PC-9 (cell line): ENCODE measurements around the gene PARP12. TPM values are rescaled to one million over a fixed set of nuclear protein-coding genes. Genes with fewer than 3 reads are reported as not detected.

ENCODE experiments used
- BruUV-seq: library from RNA; stranded (reverse); fragments of 400-500 nt; replicated peaks from 2 replicates; lab custom pipeline; 2021; lab: Mats Ljungman, UMichigan
- CTCF ChIA-PET: fragments of 300-600 bp; sonication (Branson Sonifier 250); formaldehyde crosslinking; loops from one replicate; lab custom pipeline; 2022; ENCODE audit warnings: antibody characterized with exemption; lab: Charles Lee
- POLR2A ChIA-PET: fragments of 300-600 bp; sonication (Branson Sonifier 250); formaldehyde crosslinking; loops from one replicate; lab custom pipeline; 2022; ENCODE audit warnings: antibody characterized with exemption; ENCODE audit not compliant: unreplicated experiment; lab: Charles Lee
- DNase-seq, 2 experiments: peaks; one replicate each; pipeline versions ENCODE4 v3.0.0 to v3.0.0-alpha.2; 2015 to 2022; ENCODE audit warnings: mixed read lengths in 1 of 2
- H2AFZ ChIP-seq: fragments of 200-600 bp; sonication (generic); 2 replicates; pipeline ENCODE4 v1.8.1; 2017; ENCODE audit warnings: antibody characterized with exemption
- H3F3A ChIP-seq: fragments of 200-600 bp; sonication (generic); 2 replicates; pipeline ENCODE4 v1.8.1; 2017; ENCODE audit warnings: antibody characterized with exemption, mild to moderate bottlenecking, low read depth; ENCODE audit not compliant: insufficient read depth
- H3K27ac ChIP-seq: fragments of 200-600 bp; sonication (generic); 2 replicates; pipeline ENCODE4 v1.6.1; 2016; ENCODE audit warnings: mixed run types
- H3K27me3 ChIP-seq: fragments of 200-600 bp; sonication (generic); 2 replicates; pipeline ENCODE4 v1.6.1; 2016; ENCODE audit warnings: low read depth, mixed run types; ENCODE audit not compliant: insufficient read depth
- H3K36me3 ChIP-seq: fragments of 200-600 bp; sonication (generic); 2 replicates; pipeline ENCODE4 v1.6.1; 2016; ENCODE audit warnings: low read depth, mixed run types
- H3K4me1 ChIP-seq: fragments of 200-600 bp; sonication (generic); replicated peaks from 2 replicates; pipeline ENCODE4 v1.6.1; 2016; ENCODE audit warnings: mixed run types; ENCODE audit not compliant: insufficient read depth
- H3K4me2 ChIP-seq: fragments of 200-600 bp; sonication (generic); 2 replicates; pipeline ENCODE4 v1.6.1; 2017; ENCODE audit warnings: mixed run types
- H3K4me3 ChIP-seq: fragments of 200-600 bp; sonication (generic); 2 replicates; pipeline ENCODE4 v1.6.1; 2016; ENCODE audit warnings: mixed run types
- H3K79me2 ChIP-seq: fragments of 200-600 bp; sonication (generic); 2 replicates; pipeline ENCODE4 v1.6.1; 2017; ENCODE audit warnings: low read depth, mixed run types
- H3K9me2 ChIP-seq: fragments of 200-600 bp; sonication (generic); 2 replicates; pipeline ENCODE4 v1.8.1; 2017; ENCODE audit warnings: mild to moderate bottlenecking; ENCODE audit not compliant: insufficient read depth
- H3K9me3 ChIP-seq: fragments of 200-600 bp; sonication (generic); 2 replicates; pipeline ENCODE4 v1.8.1; 2016; ENCODE audit warnings: low read depth; ENCODE audit not compliant: insufficient read depth
- H4K20me1 ChIP-seq: fragments of 200-600 bp; sonication (generic); 2 replicates; pipeline ENCODE4 v1.8.1; 2017; ENCODE audit not compliant: insufficient read depth
- CTCF ChIP-seq: fragments of 200-600 bp; sonication (generic); conservative IDR thresholded peaks from 2 replicates; pipeline ENCODE4 v1.6.1; 2017; ENCODE audit warnings: mixed run types, antibody characterized with exemption, mild to moderate bottlenecking, moderate library complexity
- EZH2 ChIP-seq: fragments of 200-600 bp; sonication (generic); IDR thresholded peaks from 2 replicates; pipeline ENCODE4 v1.8.0; 2017; ENCODE audit warnings: antibody characterized with exemption, low read depth
- intact Hi-C: fragments of 100-400 bp; cut with micrococcal nuclease; formaldehyde crosslinking; loops from one replicate; pipeline ENCODE4 v1.10.0; 2022; ENCODE audit not compliant: unreplicated experiment
- total RNA-seq: library from RNA; stranded (reverse); gene quantifications from 2 replicates; pipeline ENCODE4 v1.2.3, GENCODE V29; 2021

Gene PARP12
- total RNA-seq, 1 experiment from 2014 or later, result 32.4 TPM

DNA sequence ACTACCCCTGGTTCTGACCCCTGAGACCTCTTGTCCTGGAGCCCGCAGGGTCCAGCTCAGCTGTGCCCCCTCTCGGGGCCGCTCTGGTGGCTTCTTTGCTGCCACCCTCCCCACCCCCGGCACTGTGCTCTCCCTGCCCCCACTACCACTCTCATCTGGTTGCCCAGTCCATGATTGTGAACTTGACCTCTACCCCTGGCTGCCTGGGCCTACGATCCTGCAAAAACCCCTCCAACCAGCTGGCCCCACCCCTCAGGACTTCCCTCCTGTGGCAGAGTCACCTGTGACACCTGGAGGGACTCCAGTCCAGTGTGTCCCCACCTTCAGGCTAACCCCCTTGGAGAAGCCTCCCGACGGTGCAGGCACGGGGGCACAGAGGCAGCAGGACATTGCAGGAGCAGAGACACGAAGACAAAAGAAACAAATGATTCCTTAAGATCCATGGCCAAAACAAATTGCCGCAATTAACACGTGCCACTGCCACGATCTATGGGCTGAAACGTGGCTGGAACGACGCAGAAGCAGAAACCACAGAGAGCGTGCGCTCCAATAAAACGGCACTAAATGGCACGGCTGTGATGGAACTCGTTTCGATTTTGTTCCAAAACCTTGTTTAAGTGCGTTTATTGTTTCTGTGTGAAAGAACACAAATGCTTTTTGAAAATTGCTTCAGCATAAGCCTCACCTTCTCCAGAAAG lies 72.0 kb downstream of the PARP12 start:
- Histone ChIP-seq H3K9me2 (no peaks in the 10 kb centered on the region), H3K36me3 (no peaks in the 10 kb centered on the region), H3K27ac (no peak overlapping the region), H2AFZ (no peak overlapping the region), H3K4me1 (no peaks in the 10 kb centered on the region), H3K9me3 (no peaks in the 10 kb centered on the region), H3F3A (no peaks in the 10 kb centered on the region), H3K4me2 (no peak overlapping the region), H3K79me2 (no peaks in the 10 kb centered on the region), H3K27me3 (no peaks in the 10 kb centered on the region), H4K20me1 (no peaks in the 10 kb centered on the region), H3K4me3 (no peak overlapping the region)
- intact Hi-C loops, result no loop called here
- DNase-seq, result no peak
- POLR2A ChIA-PET, result no interaction called here
- CTCF ChIA-PET, result no interaction called here
- TF ChIP-seq CTCF (no peak), EZH2 (no peak)
- BruUV-seq, result no TSS peak

DNA sequence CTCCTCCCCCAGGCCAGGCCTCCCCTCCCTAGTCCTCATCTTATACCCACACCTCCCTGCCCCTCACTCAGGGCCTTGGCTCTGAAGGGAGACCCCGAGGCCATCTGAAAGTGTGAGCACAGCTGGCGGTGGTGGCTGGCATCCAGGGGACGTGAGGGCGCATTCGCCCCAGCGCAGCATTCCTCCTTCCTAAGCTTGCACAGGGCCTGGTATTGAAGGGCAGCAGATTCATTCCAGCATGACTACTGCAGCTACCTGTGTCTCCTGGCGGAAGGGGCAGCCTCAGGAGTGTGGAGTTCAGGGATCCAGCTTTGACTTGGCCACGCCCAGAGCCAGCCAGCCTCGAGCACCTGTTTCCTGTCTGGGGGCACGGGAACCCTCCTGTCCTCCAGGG lies 72.6 kb downstream of the PARP12 start:
- CTCF ChIA-PET, result no interaction called here

DNA sequence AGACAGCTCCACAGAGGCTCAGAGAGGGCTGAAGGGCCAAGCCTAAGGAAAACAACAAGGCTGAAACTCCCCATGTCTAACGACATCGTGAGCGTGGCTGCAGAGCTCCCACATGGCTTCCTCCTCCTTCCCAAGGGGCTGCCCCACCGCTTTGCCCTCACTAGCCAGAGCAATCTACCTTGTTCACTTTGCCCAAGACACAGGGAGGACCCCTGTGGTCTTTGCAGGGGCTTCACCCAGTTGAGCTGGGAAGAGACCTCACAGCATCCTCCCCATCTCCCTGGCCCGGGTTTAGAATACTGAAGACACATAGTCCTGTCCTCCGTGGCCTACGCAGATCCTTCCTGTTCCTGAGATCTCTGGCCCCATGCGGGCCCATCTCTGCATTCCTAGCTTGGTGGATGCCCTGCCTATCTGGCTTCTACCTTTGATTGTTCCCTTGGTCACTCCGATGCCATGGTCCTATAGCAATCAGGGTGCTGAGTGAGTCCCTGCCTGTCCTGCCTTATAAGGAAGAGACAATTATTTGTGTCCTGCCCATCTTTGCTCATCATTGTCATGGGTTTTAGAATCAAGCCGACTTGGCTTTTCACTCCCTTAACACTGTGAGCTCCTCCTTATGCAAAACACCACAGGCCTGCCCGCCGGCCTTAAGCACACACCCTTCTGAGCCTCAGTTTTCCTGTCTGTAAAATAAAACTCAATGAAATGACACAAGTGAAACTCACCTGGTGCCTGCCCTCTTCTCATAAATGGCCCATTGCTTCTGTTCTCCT lies 73.2 kb downstream of the PARP12 start:
- Histone ChIP-seq H4K20me1 (no peaks in the 10 kb centered on the region), H3K27ac (no peak overlapping the region), H3K9me3 (no peaks in the 10 kb centered on the region), H3K36me3 (no peaks in the 10 kb centered on the region), H3K4me1 (no peaks in the 10 kb centered on the region), H3K79me2 (no peaks in the 10 kb centered on the region), H3F3A (no peaks in the 10 kb centered on the region), H3K27me3 (no peaks in the 10 kb centered on the region), H3K9me2 (no peaks in the 10 kb centered on the region), H3K4me3 (no peak overlapping the region), H2AFZ (no peak overlapping the region), H3K4me2 (no peak overlapping the region)
- TF ChIP-seq CTCF, result no peak
- TF ChIP-seq EZH2, result no peak
- CTCF ChIA-PET, result interaction anchor here (0.7 to 0.9 kb wide), 2 partner anchors 9 to 24 kb away, joined by 3 read pairs; no protein-coding TSS in a partner anchor
- intact Hi-C loops, result no loop called here
- no peak for DNase-seq
- no TSS peak for BruUV-seq
- POLR2A ChIA-PET, result no interaction called here

More for the DNA sequence above, 72.6 kb downstream of the PARP12 start:
- H2AFZ ChIP-seq, result no peak overlapping the region
- no peaks in the 10 kb centered on the region for H3K36me3 ChIP-seq
- no peak overlapping the region for H3K4me2 ChIP-seq
- H3K4me1 ChIP-seq, result no peaks in the 10 kb centered on the region
- no peak overlapping the region for H3K27ac ChIP-seq
- H3K79me2 ChIP-seq, result no peaks in the 10 kb centered on the region
- intact Hi-C loops, result no loop called here
- TF ChIP-seq CTCF (no peak), EZH2 (no peak)
- no peaks in the 10 kb centered on the region for H3K9me3 ChIP-seq
- H3K4me3 ChIP-seq, result no peak overlapping the region
- H3K9me2 ChIP-seq, result no peaks in the 10 kb centered on the region
- BruUV-seq, result no TSS peak
- H4K20me1 ChIP-seq, result no peaks in the 10 kb centered on the region
- H3K27me3 ChIP-seq, result no peaks in the 10 kb centered on the region
- POLR2A ChIA-PET, result no interaction called here
- no peak for DNase-seq
- H3F3A ChIP-seq, result no peaks in the 10 kb centered on the region
